Measurements from ENCODE around the gene WNT5B.

WNT5B gene

GRCh38 chr12:1680804-1681492 lies 51.9 kb downstream of the WNT5B start:
- H3K27me3 ChIP-seq (ENCODE audit: insufficient read depth, low read length), result peaks cover 5% of the 10 kb centered on the region; the same call in 1 of the 2 replicates
- H3K4me2 ChIP-seq (ENCODE audit: low read length), result no peak overlapping the region
- no peaks in the 10 kb centered on the region for H3K9me3 ChIP-seq (ENCODE audit: low read length)
- H4K20me1 ChIP-seq (ENCODE audit: insufficient read depth, low read length), result no peaks in the 10 kb centered on the region
- no peaks in the 10 kb centered on the region for H3K79me2 ChIP-seq (ENCODE audit: insufficient read depth, low read length)
- H3F3A ChIP-seq (ENCODE audit: insufficient read depth, low read length), result no peaks in the 10 kb centered on the region
- no peaks in the 10 kb centered on the region for H3K9me2 ChIP-seq (ENCODE audit: low read depth, low read length)
- H3K27ac ChIP-seq (ENCODE audit: low read depth, low read length, poor library complexity, severe bottlenecking), result no peak overlapping the region
- no peaks in the 10 kb centered on the region; the same call in 1 of the 2 replicates for H3K36me3 ChIP-seq (ENCODE audit: insufficient read depth, low read length)
- no peaks in the 10 kb centered on the region for H3K4me1 ChIP-seq (ENCODE audit: insufficient read depth, low read length, severe bottlenecking)
- TF ChIP-seq CTCF (IDR thresholded peaks at IDR 0.05; ENCODE audit: low read length) (no peak), EZH2 (IDR thresholded peaks at IDR 0.05; ENCODE audit: borderline replicate concordance, low read length) (no peak)
- H3K4me3 ChIP-seq (ENCODE audit: low read depth, low read length, poor library complexity, severe bottlenecking), result no peak overlapping the region
- no peak overlapping the region for H2AFZ ChIP-seq (ENCODE audit: low read length)
- H3K9ac ChIP-seq (ENCODE audit: low read length), result no peak overlapping the region

GRCh38 chr12:1681493-1681807 lies 52.4 kb downstream of the WNT5B start:
- Histone ChIP-seq H4K20me1 (ENCODE audit: insufficient read depth, low read length) (no peaks in the 10 kb centered on the region), H2AFZ (ENCODE audit: low read length) (no peak overlapping the region), H3K36me3 (ENCODE audit: insufficient read depth, low read length) (no peaks in the 10 kb centered on the region; the same call in 1 of the 2 replicates), H3K79me2 (ENCODE audit: insufficient read depth, low read length) (no peaks in the 10 kb centered on the region), H3K4me3 (ENCODE audit: low read depth, low read length, poor library complexity, severe bottlenecking) (no peak overlapping the region), H3K9me3 (ENCODE audit: low read length) (no peaks in the 10 kb centered on the region), H3K4me2 (ENCODE audit: low read length) (no peak overlapping the region), H3K4me1 (ENCODE audit: insufficient read depth, low read length, severe bottlenecking) (no peaks in the 10 kb centered on the region), H3K27ac (ENCODE audit: low read depth, low read length, poor library complexity, severe bottlenecking) (no peak overlapping the region), H3K9me2 (ENCODE audit: low read depth, low read length) (no peaks in the 10 kb centered on the region), H3K9ac (ENCODE audit: low read length) (no peak overlapping the region), H3K27me3 (ENCODE audit: insufficient read depth, low read length) (peaks cover 5% of the 10 kb centered on the region; the same call in 1 of the 2 replicates), H3F3A (ENCODE audit: insufficient read depth, low read length) (no peaks in the 10 kb centered on the region)
- TF ChIP-seq CTCF (IDR thresholded peaks at IDR 0.05; ENCODE audit: low read length) (no peak), EZH2 (IDR thresholded peaks at IDR 0.05; ENCODE audit: borderline replicate concordance, low read length) (no peak)

GRCh38 chr12:1688086-1688710 lies 59.2 kb downstream of the WNT5B start:
- TF ChIP-seq CTCF (IDR thresholded peaks at IDR 0.05; ENCODE audit: low read length) (no peak), EZH2 (IDR thresholded peaks at IDR 0.05; ENCODE audit: borderline replicate concordance, low read length) (no peak)
- H3K27ac ChIP-seq (ENCODE audit: low read depth, low read length, poor library complexity, severe bottlenecking), result no peak overlapping the region
- no peak overlapping the region for H3K4me2 ChIP-seq (ENCODE audit: low read length)
- no peaks in the 10 kb centered on the region for H3K9me3 ChIP-seq (ENCODE audit: low read length)
- H3K9ac ChIP-seq (ENCODE audit: low read length), result no peak overlapping the region
- H3K79me2 ChIP-seq (ENCODE audit: insufficient read depth, low read length), result peaks cover 19% of the 10 kb centered on the region
- H3F3A ChIP-seq (ENCODE audit: insufficient read depth, low read length), result no peaks in the 10 kb centered on the region
- peaks cover 25% of the 10 kb centered on the region for H3K4me1 ChIP-seq (ENCODE audit: insufficient read depth, low read length, severe bottlenecking)
- H4K20me1 ChIP-seq (ENCODE audit: insufficient read depth, low read length), result 0 out of 2 replicates have a peak, but pooled peaks cover 4% of the 10 kb centered on the region
- H3K27me3 ChIP-seq (ENCODE audit: insufficient read depth, low read length), result no peaks in the 10 kb centered on the region
- no peaks in the 10 kb centered on the region for H3K9me2 ChIP-seq (ENCODE audit: low read depth, low read length)
- no peak overlapping the region for H3K4me3 ChIP-seq (ENCODE audit: low read depth, low read length, poor library complexity, severe bottlenecking)
- H3K36me3 ChIP-seq (ENCODE audit: insufficient read depth, low read length), result no peaks in the 10 kb centered on the region; the same call in 1 of the 2 replicates
- H2AFZ ChIP-seq (ENCODE audit: low read length), result no peak overlapping the region
